Panc1 (cell line): ENCODE measurements around the gene ADORA2A. TPM values are rescaled to one million over a fixed set of nuclear protein-coding genes. Genes with fewer than 3 reads are reported as not detected.

Experiments used
- ATAC-seq: fragments of 200-7000 bp; cut with Tn5 transposase; 2 replicates; pipeline ENCODE4 v1.9.1; 2020; ENCODE audit warnings: mild to moderate bottlenecking, moderate library complexity
- BruUV-seq: library from RNA; stranded (reverse); fragments of 400-500 nt; replicated peaks from 2 replicates; lab custom pipeline; 2021; lab: Mats Ljungman, UMichigan
- CTCF ChIA-PET: fragments of 300-600 bp; sonication (Branson Sonifier 250); formaldehyde crosslinking; loops from one replicate; lab custom pipeline; 2022; ENCODE audit warnings: antibody characterized with exemption; lab: Charles Lee
- POLR2A ChIA-PET: fragments of 300-600 bp; sonication (Branson Sonifier 250); formaldehyde crosslinking; loops from one replicate; lab custom pipeline; 2022; ENCODE audit warnings: antibody characterized with exemption; lab: Charles Lee
- DNase-seq: peaks from one replicate; pipeline ENCODE4 v3.0.0-alpha.2; 2010; ENCODE audit warnings: low read depth, low spot score
- H3K27ac ChIP-seq: 2 replicates; pipeline ENCODE4 v1.5.1; 2011; ENCODE audit warnings: mild to moderate bottlenecking, low read length, inconsistent platforms
- H3K27me3 ChIP-seq: fragments of 200-500 bp; sonication (Bioruptor generic); 2 replicates; pipeline ENCODE4 v1.6.0; 2014; ENCODE audit warnings: low read length, inconsistent platforms; ENCODE audit not compliant: control insufficient read depth, insufficient read depth
- H3K36me3 ChIP-seq: fragments of 200-500 bp; sonication (Bioruptor generic); 2 replicates; pipeline ENCODE4 v1.5.1; 2014; ENCODE audit warnings: inconsistent platforms, mild to moderate bottlenecking, low read length, moderate library complexity; ENCODE audit not compliant: control insufficient read depth, insufficient read depth
- H3K4me1 ChIP-seq: 2 replicates; pipeline ENCODE4 v1.5.1; 2011; ENCODE audit warnings: inconsistent platforms, mild to moderate bottlenecking, low read length, moderate library complexity; ENCODE audit not compliant: control insufficient read depth, insufficient read depth
- H3K4me3 ChIP-seq, 2 experiments: 2 replicates each; pipeline ENCODE4 v1.5.1; 2011 to 2012; ENCODE audit warnings: low read depth in 2 of 2, low read length in 2 of 2, mild to moderate bottlenecking in 2 of 2, inconsistent platforms in 1 of 2, moderate library complexity in 1 of 2
- H3K9me3 ChIP-seq: fragments of 200-500 bp; sonication (Bioruptor generic); 2 replicates; pipeline ENCODE4 v1.5.1; 2014; ENCODE audit warnings: low read depth, mild to moderate bottlenecking, inconsistent platforms, low read length, moderate library complexity; ENCODE audit not compliant: control insufficient read depth, insufficient read depth
- POLR2AphosphoS5 ChIP-seq: IDR thresholded peaks from 2 replicates; pipeline ENCODE4 v1.6.1; 2012; ENCODE audit warnings: mild to moderate bottlenecking, low read depth, low read length, moderate library complexity
- REST ChIP-seq, 2 experiments: IDR thresholded peaks; 2 replicates each; pipeline ENCODE4 v1.6.1; 2011 to 2012; ENCODE audit warnings: low read depth in 2 of 2, control low read depth in 1 of 2, low read length in 1 of 2, mild to moderate bottlenecking in 1 of 2, moderate library complexity in 1 of 2; ENCODE audit not compliant: insufficient read depth in 1 of 2
- SIN3A ChIP-seq: IDR thresholded peaks from 2 replicates; pipeline ENCODE4 v1.6.1; 2012; ENCODE audit warnings: low read depth, mild to moderate bottlenecking, low read length, moderate library complexity, borderline replicate concordance; ENCODE audit not compliant: insufficient read depth
- TCF7L2 ChIP-seq: IDR thresholded peaks from 2 replicates; pipeline ENCODE4 v1.6.1; 2011; ENCODE audit warnings: mild to moderate bottlenecking, low read depth, low read length, inconsistent platforms
- in situ Hi-C: cut with HindIII; loops from 2 replicates; pipeline ENCODE4 v1.10.0; 2016; ENCODE audit warnings: low sequenced_read_pairs, low pct_unique_long_range_greater_than_20kb
- intact Hi-C: fragments of 100-400 bp; cut with micrococcal nuclease; formaldehyde crosslinking; loops from one replicate; pipeline ENCODE4 v1.10.0; 2022; ENCODE audit not compliant: unreplicated experiment
- total RNA-seq: library from RNA; stranded (reverse); gene quantifications from one replicate; pipeline ENCODE4 v1.2.1, GENCODE V29; 2021; ENCODE audit not compliant: unreplicated experiment
- TF ChIP-seq, protein P1 (sequence below): fragments of 450-650 bp; IDR thresholded peaks from 2 replicates; pipeline ENCODE4 v1.5.1; 2017; ENCODE audit warnings: mild to moderate bottlenecking

ADORA2A gene
- total RNA-seq, 1 experiment from 2014 or later: 11.5 TPM

DNA sequence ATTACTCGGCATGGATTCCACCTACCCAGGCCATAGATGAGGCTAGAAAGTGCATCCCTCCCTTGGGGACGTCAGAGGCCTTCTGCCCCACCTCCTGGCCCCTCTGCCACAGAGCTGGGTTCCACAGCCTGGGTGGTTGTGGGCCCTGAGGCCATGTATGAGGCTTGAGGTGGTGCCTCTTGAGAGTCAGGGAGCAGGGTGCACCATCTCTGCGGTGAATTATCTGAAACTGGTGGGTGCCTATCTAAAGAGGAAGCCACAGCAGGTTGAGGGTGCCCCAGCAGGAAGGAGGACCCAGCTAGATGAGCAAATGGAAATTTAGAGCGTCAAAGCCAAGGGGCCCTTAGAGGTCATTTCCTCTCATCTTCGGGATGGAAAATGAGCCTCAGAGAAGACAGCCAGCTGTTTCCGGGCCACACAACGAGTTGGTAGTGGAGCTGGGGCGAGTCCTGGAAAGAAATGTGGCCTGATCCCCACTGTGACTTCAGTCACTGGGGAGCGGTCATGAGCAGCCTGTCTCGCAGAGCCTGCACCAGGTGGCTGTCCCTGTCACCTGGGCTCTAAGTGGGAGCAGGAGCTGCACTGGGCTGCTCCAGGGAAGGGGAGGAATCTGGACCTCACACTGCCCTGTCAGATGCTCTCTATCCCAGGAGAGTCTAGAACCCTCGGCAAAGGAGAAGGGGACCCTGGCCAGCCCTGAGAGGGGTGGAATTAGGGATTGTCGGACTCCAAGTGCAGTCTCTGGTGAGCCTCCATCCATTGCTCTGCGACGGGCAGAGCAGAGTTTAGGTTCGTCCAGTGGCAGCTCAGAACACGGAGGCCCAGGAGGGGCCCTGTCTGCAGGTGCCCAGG lies 7.3 kb downstream of the ADORA2A start:
- CTCF ChIA-PET: no interaction called here
- intact Hi-C loops: no loop called here
- in situ Hi-C loops: no loop called here
- POLR2A ChIA-PET: no interaction called here
- ATAC-seq: no peak
- no peaks in the 10 kb centered on the region; the same call in 1 of the 2 replicates for H3K4me1 ChIP-seq
- H3K4me3 ChIP-seq: no peak overlapping the region
- DNase-seq: no peak
- no peaks in the 10 kb centered on the region for H3K36me3 ChIP-seq
- no TSS peak for BruUV-seq
- H3K27ac ChIP-seq: no peak overlapping the region
- TF ChIP-seq TCF7L2 (no peak), SIN3A (no peak), POLR2AphosphoS5 (no peak), REST (IDR thresholded peaks at IDR 0.05; ENCODE audit: insufficient read depth in 1 of 2, low read depth in 2 of 2, low read length in 1 of 2) (no peak)
- TF ChIP-seq, protein P1, sequence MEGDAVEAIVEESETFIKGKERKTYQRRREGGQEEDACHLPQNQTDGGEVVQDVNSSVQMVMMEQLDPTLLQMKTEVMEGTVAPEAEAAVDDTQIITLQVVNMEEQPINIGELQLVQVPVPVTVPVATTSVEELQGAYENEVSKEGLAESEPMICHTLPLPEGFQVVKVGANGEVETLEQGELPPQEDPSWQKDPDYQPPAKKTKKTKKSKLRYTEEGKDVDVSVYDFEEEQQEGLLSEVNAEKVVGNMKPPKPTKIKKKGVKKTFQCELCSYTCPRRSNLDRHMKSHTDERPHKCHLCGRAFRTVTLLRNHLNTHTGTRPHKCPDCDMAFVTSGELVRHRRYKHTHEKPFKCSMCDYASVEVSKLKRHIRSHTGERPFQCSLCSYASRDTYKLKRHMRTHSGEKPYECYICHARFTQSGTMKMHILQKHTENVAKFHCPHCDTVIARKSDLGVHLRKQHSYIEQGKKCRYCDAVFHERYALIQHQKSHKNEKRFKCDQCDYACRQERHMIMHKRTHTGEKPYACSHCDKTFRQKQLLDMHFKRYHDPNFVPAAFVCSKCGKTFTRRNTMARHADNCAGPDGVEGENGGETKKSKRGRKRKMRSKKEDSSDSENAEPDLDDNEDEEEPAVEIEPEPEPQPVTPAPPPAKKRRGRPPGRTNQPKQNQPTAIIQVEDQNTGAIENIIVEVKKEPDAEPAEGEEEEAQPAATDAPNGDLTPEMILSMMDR: no peak
- H3K9me3 ChIP-seq: no peaks in the 10 kb centered on the region
- H3K27me3 ChIP-seq: no peaks in the 10 kb centered on the region

DNA sequence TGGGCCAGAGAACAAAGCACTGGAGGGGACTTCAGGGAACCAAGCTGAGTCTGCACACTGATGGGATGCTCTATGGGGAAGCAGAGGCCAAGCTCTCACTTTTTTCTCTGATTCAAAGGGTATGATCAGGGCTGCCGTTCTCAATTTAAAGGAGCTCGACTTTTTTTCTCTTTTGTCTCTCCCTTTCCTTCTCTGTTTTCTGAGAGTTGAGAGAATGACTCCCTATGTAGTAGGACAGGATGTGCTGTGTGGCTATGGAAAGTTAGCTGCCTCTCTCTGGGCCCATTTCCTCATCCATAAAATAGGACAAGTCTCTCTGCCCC lies 7.9 kb downstream of the ADORA2A start:
- intact Hi-C loops (no loop called here), in situ Hi-C loops (no loop called here)
- Histone ChIP-seq H3K9me3 (no peaks in the 10 kb centered on the region), H3K4me3 (no peak overlapping the region), H3K4me1 (no peaks in the 10 kb centered on the region; the same call in 1 of the 2 replicates), H3K27me3 (no peaks in the 10 kb centered on the region), H3K27ac (no peak overlapping the region), H3K36me3 (no peaks in the 10 kb centered on the region)
- ChIA-PET CTCF (no interaction called here), POLR2A (no interaction called here)
- no TSS peak for BruUV-seq
- DNase-seq (no peak), ATAC-seq (no peak)
- TF ChIP-seq, protein P1: no peak
- TF ChIP-seq TCF7L2 (no peak), REST (IDR thresholded peaks at IDR 0.05; ENCODE audit: insufficient read depth in 1 of 2, low read depth in 2 of 2, low read length in 1 of 2) (no peak), SIN3A (no peak), POLR2AphosphoS5 (no peak)
